Trophoblast cell (in vitro differentiated cells and primary cell): ENCODE results near the gene PBRM1.

Source experiments
- DNase-seq, 2 donors: peaks; one replicate each; pipeline ENCODE4 v3.0.0-alpha.2; 2016
- H2AFZ ChIP-seq: 2 replicates; pipeline ENCODE4 v1.6.1; 2013; ENCODE audit warnings: low read length, moderate library complexity, mild to moderate bottlenecking; ENCODE audit not compliant: insufficient read depth, poor library complexity
- H2AK5ac ChIP-seq: 2 replicates; pipeline ENCODE4 v1.6.1; 2013; ENCODE audit warnings: mild to moderate bottlenecking, low read length
- H2BK120ac ChIP-seq: 2 replicates; pipeline ENCODE4 v1.6.1; 2013; ENCODE audit warnings: low read length, mild to moderate bottlenecking, moderate library complexity; ENCODE audit not compliant: insufficient read depth, poor library complexity
- H2BK12ac ChIP-seq: 2 replicates; pipeline ENCODE4 v1.6.1; 2013; ENCODE audit warnings: mild to moderate bottlenecking, low read length, moderate library complexity
- H2BK5ac ChIP-seq: 2 replicates; pipeline ENCODE4 v1.6.1; 2013; ENCODE audit warnings: low read length, low read depth, moderate library complexity, mild to moderate bottlenecking; ENCODE audit not compliant: poor library complexity
- H3K14ac ChIP-seq: 2 replicates; pipeline ENCODE4 v1.6.1; 2013; ENCODE audit warnings: mild to moderate bottlenecking, low read length
- H3K18ac ChIP-seq: 2 replicates; pipeline ENCODE4 v1.6.1; 2013; ENCODE audit warnings: mild to moderate bottlenecking, low read length
- H3K23ac ChIP-seq: 2 replicates; pipeline ENCODE4 v1.6.1; 2013; ENCODE audit warnings: low read length
- H3K27ac ChIP-seq: 2 replicates; pipeline ENCODE4 v1.5.1; 2013; ENCODE audit warnings: low read depth, mild to moderate bottlenecking, inconsistent platforms, low read length, moderate library complexity
- H3K27me3 ChIP-seq: 2 replicates; pipeline ENCODE4 v1.6.1; 2013; ENCODE audit warnings: inconsistent platforms, mild to moderate bottlenecking, low read length, moderate library complexity; ENCODE audit not compliant: insufficient read depth
- H3K36me3 ChIP-seq, 2 experiments: 1 replicate in 1 of 2; 2 replicates in 1 of 2; pipeline ENCODE4 v1.6.1; 2013; ENCODE audit warnings: low read length in 2 of 2, mild to moderate bottlenecking in 2 of 2, moderate library complexity in 1 of 2; ENCODE audit not compliant: insufficient read depth in 2 of 2, control insufficient read depth in 1 of 2
- H3K4ac ChIP-seq: 2 replicates; pipeline ENCODE4 v1.6.1; 2013; ENCODE audit warnings: low read depth, mild to moderate bottlenecking, low read length, moderate library complexity
- H3K4me1 ChIP-seq, 2 experiments: 1 replicate in 1 of 2; 2 replicates in 1 of 2; pipeline ENCODE4 v1.6.1; 2013; ENCODE audit warnings: low read length in 2 of 2, mild to moderate bottlenecking in 2 of 2, moderate library complexity in 1 of 2; ENCODE audit not compliant: insufficient read depth in 2 of 2, control insufficient read depth in 1 of 2
- H3K4me2 ChIP-seq: 2 replicates; pipeline ENCODE4 v1.6.1; 2013; ENCODE audit warnings: inconsistent platforms, mild to moderate bottlenecking, low read length, moderate library complexity
- H3K4me3 ChIP-seq: 2 replicates; pipeline ENCODE4 v1.5.1; 2013; ENCODE audit warnings: mild to moderate bottlenecking, low read depth, low read length, inconsistent platforms
- H3K79me1 ChIP-seq: one replicate; pipeline ENCODE4 v1.6.1; 2013; ENCODE audit warnings: low read length
- H3K79me2 ChIP-seq: 2 replicates; pipeline ENCODE4 v1.6.1; 2013; ENCODE audit warnings: low read length, mild to moderate bottlenecking; ENCODE audit not compliant: control insufficient read depth, insufficient read depth, poor library complexity
- H3K9ac ChIP-seq: 2 replicates; pipeline ENCODE4 v1.6.1; 2013; ENCODE audit warnings: mild to moderate bottlenecking, low read length
- H3K9me3 ChIP-seq: 2 replicates; pipeline ENCODE4 v1.6.1; 2013; ENCODE audit warnings: low read depth, mild to moderate bottlenecking, control low read depth, inconsistent platforms, low read length; ENCODE audit not compliant: insufficient read depth
- H4K12ac ChIP-seq: 2 replicates; pipeline ENCODE4 v1.6.1; 2013; ENCODE audit warnings: low read depth, mild to moderate bottlenecking, low read length, moderate library complexity
- H4K8ac ChIP-seq: 2 replicates; pipeline ENCODE4 v1.6.1; 2013; ENCODE audit warnings: low read depth, mild to moderate bottlenecking, low read length, moderate library complexity
- H4K91ac ChIP-seq: one replicate; pipeline ENCODE4 v1.6.1; 2013; ENCODE audit warnings: low read depth, mild to moderate bottlenecking, low read length, moderate library complexity
- WGBS: extraction: QIAGEN DNeasy Blood & Tissue Kit; methylation state at CpG from one replicate; pipeline ENCODE4 v1.1.7; 2013; ENCODE audit warnings: missing lambda C conversion rate; ENCODE audit not compliant: insufficient read length, insufficient coverage; ENCODE audit errors: extremely low coverage; 5-methylcytosine and 5-hydroxymethylcytosine counted together

Gene PBRM1

DNA sequence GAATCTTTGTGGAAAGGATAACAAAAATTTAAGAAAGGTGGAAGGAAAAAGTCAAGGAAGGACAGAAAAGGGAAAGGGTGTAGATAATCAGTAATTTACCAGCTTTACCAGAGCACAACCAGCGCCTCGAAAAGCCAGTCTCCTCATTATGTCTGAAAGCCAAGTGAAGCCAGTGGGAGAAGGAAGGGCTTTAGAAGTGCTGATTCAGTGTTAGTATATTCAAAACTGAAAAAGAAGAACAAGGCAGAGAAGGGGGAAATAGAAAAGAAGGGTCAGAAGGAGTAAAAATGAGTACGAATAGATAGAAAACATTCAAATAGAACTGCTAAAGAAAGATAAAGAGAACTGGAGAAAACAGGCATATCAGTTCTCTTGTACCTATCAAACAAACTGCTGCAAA, 4.1 kb downstream of the PBRM1 start:
- peaks cover 0 to 3% of the 10 kb centered on the region in 2 experiments for H3K4me1 ChIP-seq
- H3K4me2 ChIP-seq: no peak overlapping the region
- H2AK5ac ChIP-seq: no peak overlapping the region
- H2AFZ ChIP-seq: no peak overlapping the region
- no peaks in the 10 kb centered on the region for H3K9me3 ChIP-seq
- H4K8ac ChIP-seq: no peak overlapping the region
- no peak overlapping the region for H2BK5ac ChIP-seq
- peaks cover 13% of the 10 kb centered on the region for H3K79me2 ChIP-seq
- no peak overlapping the region for H3K23ac ChIP-seq
- H4K91ac ChIP-seq: no peak overlapping the region
- H3K4me3 ChIP-seq: no peak overlapping the region
- no peak overlapping the region for H3K9ac ChIP-seq
- no peak overlapping the region for H2BK12ac ChIP-seq
- WGBS: no CpG with 5 or more reads among the region's 3 CpGs
- H3K4ac ChIP-seq: peak overlapping the region; percentile 72
- no peak overlapping the region for H3K27ac ChIP-seq
- no peak overlapping the region for H2BK120ac ChIP-seq
- H3K36me3 ChIP-seq: peaks cover 15 to 22% of the 10 kb centered on the region in 2 experiments
- no peak overlapping the region for H3K14ac ChIP-seq
- H4K12ac ChIP-seq: no peak overlapping the region
- DNase-seq: no peak
- no peak overlapping the region for H3K18ac ChIP-seq
- peaks cover 7% of the 10 kb centered on the region for H3K79me1 ChIP-seq
- no peaks in the 10 kb centered on the region for H3K27me3 ChIP-seq

DNA sequence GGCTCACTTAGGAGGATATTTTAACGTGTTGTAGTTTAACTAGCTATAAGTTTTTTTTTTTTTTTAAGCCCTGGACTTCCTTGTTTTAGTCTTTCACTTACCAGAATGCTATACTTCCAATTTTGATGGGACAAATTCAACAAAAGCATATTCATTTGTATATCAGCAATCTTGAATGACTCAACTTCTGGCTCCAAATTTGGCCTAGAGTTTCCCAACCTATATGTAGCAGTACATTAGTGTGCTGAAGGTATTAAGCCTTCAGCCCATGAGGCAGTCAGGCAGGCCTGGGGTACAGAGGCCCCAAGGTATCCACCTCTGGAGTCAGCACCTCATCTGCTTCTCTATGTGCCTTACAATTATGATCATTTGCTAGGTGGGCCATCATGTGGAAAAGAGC, 5.9 kb downstream of the PBRM1 start:
- H3K27me3 ChIP-seq: no peaks in the 10 kb centered on the region
- peaks cover 15 to 24% of the 10 kb centered on the region in 2 experiments for H3K36me3 ChIP-seq
- no peak overlapping the region for H2BK120ac ChIP-seq
- H3K79me1 ChIP-seq: no peaks in the 10 kb centered on the region
- no peak overlapping the region for H4K12ac ChIP-seq
- H3K14ac ChIP-seq: no peak overlapping the region
- no peak overlapping the region for H2AK5ac ChIP-seq
- no peak overlapping the region for H4K8ac ChIP-seq
- H4K91ac ChIP-seq: no peak overlapping the region
- H3K4me1 ChIP-seq: peaks cover 0 to 3% of the 10 kb centered on the region in 2 experiments
- no peak overlapping the region for H3K9ac ChIP-seq
- no peak overlapping the region for H3K4me3 ChIP-seq
- DNase-seq: no peak
- no peaks in the 10 kb centered on the region for H3K9me3 ChIP-seq
- no peak overlapping the region for H3K23ac ChIP-seq
- H3K27ac ChIP-seq: no peak overlapping the region
- peaks cover 5% of the 10 kb centered on the region for H3K79me2 ChIP-seq
- H2AFZ ChIP-seq: no peak overlapping the region
- H3K18ac ChIP-seq: peak overlapping the region; percentile 82
- no peak overlapping the region for H3K4ac ChIP-seq
- no peak overlapping the region for H2BK5ac ChIP-seq
- WGBS: no CpG with 5 or more reads among the region's 1 CpG
- no peak overlapping the region for H2BK12ac ChIP-seq
- no peak overlapping the region for H3K4me2 ChIP-seq

DNA sequence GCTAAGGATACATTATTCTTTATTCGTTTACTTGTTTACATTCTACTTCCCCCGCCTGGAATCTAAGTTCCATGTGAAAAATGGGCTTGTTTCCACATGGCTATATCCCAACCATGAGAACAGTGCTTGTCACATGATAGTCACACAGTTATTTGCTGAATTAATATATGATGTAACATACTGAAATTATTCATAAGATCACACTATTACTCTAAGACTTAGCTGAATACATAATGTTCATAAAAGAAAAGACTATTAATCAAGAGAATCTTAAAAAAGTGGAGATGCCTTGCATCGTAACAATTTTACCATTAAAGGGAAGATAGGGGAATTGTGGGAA, 6.5 kb downstream of the PBRM1 start:
- Histone ChIP-seq H3K27me3 (no peaks in the 10 kb centered on the region), H3K27ac (no peak overlapping the region), H2BK12ac (no peak overlapping the region), H3K79me2 (peaks cover 5% of the 10 kb centered on the region), H2BK5ac (no peak overlapping the region), H3K4me2 (no peak overlapping the region), H3K9me3 (no peaks in the 10 kb centered on the region), H3K9ac (no peak overlapping the region), H2AK5ac (no peak overlapping the region), H3K79me1 (no peaks in the 10 kb centered on the region), H2AFZ (no peak overlapping the region), H3K4ac (no peak overlapping the region), H3K14ac (no peak overlapping the region), H3K4me3 (no peak overlapping the region), H4K91ac (no peak overlapping the region), H3K23ac (no peak overlapping the region), H4K12ac (no peak overlapping the region), H3K18ac (no peak overlapping the region), H3K4me1 (peaks cover 0 to 3% of the 10 kb centered on the region in 2 experiments), H2BK120ac (no peak overlapping the region), H4K8ac (no peak overlapping the region), H3K36me3 (peaks cover 17 to 26% of the 10 kb centered on the region in 2 experiments)
- no CpG with 5 or more reads among the region's 3 CpGs for WGBS
- DNase-seq: no peak

DNA sequence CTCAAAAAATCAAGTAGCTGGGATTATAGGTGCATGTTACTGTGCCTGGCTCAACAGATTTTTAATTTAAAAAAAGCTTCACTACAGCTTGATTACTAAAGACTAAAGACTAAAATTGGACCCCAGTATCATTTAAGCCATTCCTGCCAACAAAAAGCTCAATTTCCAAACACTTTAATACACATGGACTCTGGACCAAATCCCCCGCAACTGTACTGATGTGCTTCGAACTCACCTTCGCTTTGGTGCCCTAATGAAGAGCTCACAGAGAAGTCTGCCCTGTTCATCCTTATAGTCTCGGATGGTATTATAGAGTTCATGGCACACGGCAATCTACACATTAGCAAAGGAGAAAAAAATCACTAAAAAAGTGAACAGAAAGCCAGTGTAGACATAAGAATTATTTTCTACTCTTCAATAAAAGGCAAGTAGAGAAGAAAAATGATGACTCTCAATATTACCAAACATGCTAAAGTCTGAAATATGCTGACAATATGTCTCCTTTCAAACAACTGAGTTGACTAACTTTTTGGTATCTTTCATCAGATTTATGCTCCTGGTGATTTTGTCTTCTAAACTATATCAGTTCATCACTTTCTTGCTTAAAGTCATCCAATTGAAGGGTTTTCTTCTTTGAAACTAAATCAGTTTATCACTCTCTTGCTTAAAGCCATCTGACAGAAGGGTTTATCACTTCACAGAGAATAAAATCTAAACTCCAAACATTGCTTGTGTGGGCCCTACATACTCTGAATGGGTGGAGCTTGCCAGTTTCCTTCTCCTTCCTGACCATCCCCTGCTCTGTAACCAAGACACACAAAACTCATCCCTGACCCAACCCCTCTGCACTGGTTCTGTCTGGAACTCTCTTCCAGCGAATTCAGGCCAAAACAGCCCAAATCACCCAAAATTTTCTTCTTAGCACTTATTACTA, 7.2 kb downstream of the PBRM1 start:
- H3K79me2 ChIP-seq: peaks cover 3% of the 10 kb centered on the region
- no peak overlapping the region for H2AFZ ChIP-seq
- no peak for DNase-seq
- no peak overlapping the region for H2BK5ac ChIP-seq
- H2BK12ac ChIP-seq: no peak overlapping the region
- no peak overlapping the region for H4K12ac ChIP-seq
- H3K36me3 ChIP-seq: peaks cover 17 to 26% of the 10 kb centered on the region in 2 experiments
- no CpG with 5 or more reads among the region's 6 CpGs for WGBS
- H3K4me2 ChIP-seq: no peak overlapping the region
- no peaks in the 10 kb centered on the region for H3K27me3 ChIP-seq
- H4K8ac ChIP-seq: no peak overlapping the region
- no peak overlapping the region for H3K23ac ChIP-seq
- no peaks in the 10 kb centered on the region for H3K4me1 ChIP-seq
- no peak overlapping the region for H3K14ac ChIP-seq
- H3K4me3 ChIP-seq: no peak overlapping the region
- H3K79me1 ChIP-seq: no peaks in the 10 kb centered on the region
- no peak overlapping the region for H3K9ac ChIP-seq
- H3K18ac ChIP-seq: no peak overlapping the region
- no peak overlapping the region for H3K27ac ChIP-seq
- H3K9me3 ChIP-seq: no peaks in the 10 kb centered on the region
- H2AK5ac ChIP-seq: no peak overlapping the region
- H3K4ac ChIP-seq: no peak overlapping the region
- H2BK120ac ChIP-seq: no peak overlapping the region
- no peak overlapping the region for H4K91ac ChIP-seq
